ENCODE measurements around the gene LCN12. TPM values are rescaled to one million over a fixed set of nuclear protein-coding genes. Genes with fewer than 3 reads are reported as not detected.

The LCN12 gene
- total RNA-seq, 1 experiment from 2014 or later: not detected

DNA sequence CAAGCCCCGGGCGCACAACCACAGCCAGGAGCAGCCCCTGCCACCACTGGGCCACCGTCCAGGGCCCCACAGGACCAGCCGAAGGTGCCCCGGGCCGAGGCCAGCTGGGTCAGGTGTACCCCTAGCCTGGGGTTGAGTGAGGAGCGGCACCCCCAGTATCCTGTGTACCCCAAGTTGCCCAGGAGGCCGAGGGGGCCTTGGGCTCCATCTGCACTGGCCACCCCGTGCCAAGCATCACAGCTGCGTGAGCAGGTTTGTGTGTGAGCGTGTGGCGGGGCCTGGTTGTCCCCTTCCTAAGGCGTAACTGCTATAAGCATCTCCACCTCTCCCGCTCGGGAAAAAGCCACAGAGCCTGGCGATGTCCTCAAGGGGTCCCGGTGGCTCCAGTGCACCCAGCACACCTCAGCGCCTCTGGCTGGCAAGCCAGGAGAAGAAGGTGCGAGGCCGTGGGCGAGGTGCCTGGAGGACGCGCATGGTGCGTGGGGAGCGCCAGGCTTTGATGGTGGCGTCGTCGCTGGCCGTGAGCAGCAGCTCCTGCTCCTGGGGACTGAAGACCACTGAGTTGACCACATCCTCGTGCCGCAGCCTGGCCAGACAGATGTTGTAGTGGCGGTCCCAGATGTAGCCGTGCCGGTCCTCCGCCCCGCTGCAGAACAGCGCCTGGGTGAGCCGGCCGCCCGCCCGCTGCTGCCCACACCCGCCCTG is 11.4 kb upstream of the LCN12 start:
- H3K36me3 ChIP-seq: peaks cover 42% of the 10 kb centered on the region
- no peak for DNase-seq
- no peaks in the 10 kb centered on the region for H3K9me3 ChIP-seq
- no peak overlapping the region for H3K4me3 ChIP-seq
- no peaks in the 10 kb centered on the region for H3K27me3 ChIP-seq

DNA sequence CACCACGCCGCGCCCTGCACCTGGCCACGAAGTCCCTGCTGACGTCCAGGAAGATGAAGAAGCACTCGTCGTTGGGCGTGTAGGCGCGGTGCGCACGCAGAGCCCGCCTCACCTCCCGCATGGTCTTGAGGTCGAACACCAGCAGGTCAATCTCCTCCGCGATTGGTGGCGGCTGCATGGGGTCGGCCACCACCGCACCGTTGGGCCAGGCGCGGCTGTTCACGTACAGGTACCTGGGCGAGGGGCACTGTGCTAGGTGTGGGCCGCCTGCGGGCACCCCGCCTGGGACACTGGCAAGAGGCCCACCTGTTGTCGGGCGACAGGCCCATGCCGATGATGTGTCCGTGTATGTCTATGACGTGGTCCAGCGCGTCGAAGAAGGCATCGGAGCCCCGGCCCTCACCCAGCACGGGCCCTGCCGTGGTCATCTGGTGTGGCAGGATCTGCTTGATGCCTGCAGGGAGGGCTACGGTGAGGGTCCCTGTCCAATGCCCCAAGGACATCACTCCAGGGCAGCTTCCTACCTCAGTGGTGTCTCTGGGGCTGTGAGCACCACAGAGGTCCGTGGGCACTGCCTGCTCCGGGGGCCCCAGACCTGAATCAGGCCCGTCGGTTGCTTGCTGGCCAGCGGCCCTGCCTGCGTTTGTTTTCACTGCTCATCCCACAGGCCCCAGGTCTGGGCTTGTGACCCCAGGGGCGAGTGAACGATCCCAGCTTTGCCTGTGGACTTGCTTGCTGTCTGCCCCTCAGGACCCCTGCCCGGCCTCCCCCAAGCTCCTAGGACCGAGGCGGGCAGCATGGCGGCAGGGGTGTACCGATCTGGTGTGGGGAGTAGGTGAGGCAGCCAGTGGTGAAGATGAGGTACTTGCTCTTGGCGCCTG is 10.6 kb upstream of the LCN12 start:
- no peaks in the 10 kb centered on the region for H3K27me3 ChIP-seq
- DNase-seq: no peak

DNA sequence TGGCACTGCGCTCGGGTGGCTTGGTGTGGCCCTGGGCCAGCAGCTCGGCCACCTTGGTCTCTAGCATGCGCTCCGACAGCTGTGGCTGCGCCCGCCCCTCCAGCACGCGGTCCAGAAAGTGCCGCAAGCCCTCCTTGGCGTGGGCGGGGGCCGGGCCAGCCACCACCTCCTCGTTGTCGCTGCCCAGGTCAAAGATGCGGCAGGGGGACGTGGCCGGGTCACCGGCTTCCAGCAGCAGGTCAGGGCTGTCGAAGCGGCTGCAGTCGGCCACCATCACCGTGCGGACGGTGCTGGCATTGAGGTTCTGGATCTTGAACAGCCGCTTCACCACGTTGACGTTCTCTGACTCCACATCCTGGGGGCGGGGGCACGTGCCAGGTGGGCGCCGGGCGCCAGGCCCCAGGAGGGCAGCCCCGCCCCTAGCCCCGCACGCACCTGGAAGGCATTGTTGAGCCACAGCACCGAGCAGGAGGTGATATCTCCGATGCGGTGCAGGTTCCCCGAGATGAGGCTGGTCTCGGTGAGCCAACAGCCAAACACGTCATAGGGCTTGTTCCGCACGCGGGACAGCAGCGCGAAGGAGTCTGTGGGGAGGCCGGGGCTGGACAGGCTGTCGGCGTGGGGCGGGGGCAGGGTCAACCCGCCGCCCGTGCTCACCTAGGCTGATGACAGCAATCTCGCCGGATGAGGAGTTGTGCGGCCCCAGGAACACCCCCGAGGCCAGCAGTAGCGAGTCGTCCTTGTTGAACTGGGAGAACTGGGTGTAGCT is 9.8 kb upstream of the LCN12 start:
- no peak overlapping the region for H3K4me3 ChIP-seq
- peaks cover 42% of the 10 kb centered on the region for H3K36me3 ChIP-seq
- H3K27me3 ChIP-seq: no peaks in the 10 kb centered on the region
- no peak for DNase-seq
- no peaks in the 10 kb centered on the region for H3K9me3 ChIP-seq

More for the DNA sequence above, 10.6 kb upstream of the LCN12 start:
- no peaks in the 10 kb centered on the region for H3K9me3 ChIP-seq
- H3K36me3 ChIP-seq: peaks cover 42% of the 10 kb centered on the region
- H3K4me3 ChIP-seq: no peak overlapping the region

DNA sequence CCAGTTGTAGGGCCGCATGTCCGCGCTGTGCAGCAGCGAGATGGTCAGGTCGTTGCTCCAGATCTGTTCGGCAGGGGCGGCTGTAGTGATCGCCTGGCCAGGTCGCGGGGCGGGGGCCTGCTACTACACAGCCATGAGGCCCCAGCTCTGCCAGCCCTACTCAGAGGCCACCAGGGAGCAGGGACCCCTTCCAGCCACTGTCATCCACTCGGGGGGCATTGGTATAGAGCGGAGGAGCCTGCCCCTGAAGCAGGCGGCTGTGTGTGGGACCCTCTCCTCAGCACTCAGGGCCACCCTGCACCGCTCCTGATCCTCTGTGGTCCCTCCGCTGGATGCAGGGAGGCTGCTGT is 9.2 kb upstream of the LCN12 start:
- Histone ChIP-seq H3K27me3 (no peaks in the 10 kb centered on the region), H3K36me3 (peaks cover 38% of the 10 kb centered on the region), H3K9me3 (no peaks in the 10 kb centered on the region), H3K4me3 (peak overlapping the region; percentile 83)
- no peak for DNase-seq

DNA sequence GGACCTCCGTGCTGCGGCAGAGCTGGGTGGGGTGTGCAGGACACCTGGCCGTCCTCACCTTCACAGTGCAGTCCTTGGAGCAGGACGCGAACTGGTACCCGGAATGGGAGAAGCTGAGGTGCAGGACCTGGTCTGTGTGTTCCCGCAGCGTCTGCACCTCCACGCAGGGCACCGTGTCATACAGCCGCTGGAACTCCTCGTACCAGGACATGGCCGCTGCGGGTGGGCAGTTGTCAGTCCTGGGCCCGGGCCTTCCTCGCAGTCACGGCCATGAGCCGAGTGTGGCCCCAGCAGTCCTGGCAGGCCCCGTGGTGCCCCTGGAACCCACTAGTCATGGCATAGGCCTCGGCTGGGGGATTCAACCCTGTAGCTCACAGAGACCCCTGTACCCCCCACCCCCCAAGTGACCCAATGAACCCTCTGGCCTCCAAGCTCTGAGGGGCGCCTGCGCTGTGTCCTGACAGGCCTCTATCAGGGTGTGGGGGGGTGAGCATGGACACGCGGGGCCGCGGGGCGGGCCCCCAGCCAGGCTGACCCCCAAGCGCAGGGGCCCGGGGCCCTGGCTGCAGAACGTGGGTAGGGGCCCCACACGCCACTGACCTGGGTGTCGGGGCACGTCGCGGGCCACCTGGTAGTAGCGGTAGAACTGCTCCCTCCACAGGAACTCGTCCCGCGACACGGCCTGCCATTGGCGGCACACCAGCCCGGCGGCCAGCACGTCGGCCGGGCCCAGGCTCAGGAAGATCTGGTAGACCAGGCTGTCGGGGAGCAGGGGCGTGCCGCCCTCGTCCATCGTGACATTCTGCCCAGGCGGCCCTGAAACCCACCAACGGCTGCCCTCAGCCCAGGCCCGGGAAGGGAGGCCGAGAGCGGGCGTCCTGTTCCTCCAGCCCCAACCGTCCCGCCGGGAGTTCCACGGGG is 8.5 kb upstream of the LCN12 start:
- H3K36me3 ChIP-seq: peaks cover 38% of the 10 kb centered on the region
- H3K27me3 ChIP-seq: no peaks in the 10 kb centered on the region
- DNase-seq: peak; percentile 45
- peak overlapping the region; percentile 83 for H3K4me3 ChIP-seq
- H3K9me3 ChIP-seq: no peaks in the 10 kb centered on the region

DNA sequence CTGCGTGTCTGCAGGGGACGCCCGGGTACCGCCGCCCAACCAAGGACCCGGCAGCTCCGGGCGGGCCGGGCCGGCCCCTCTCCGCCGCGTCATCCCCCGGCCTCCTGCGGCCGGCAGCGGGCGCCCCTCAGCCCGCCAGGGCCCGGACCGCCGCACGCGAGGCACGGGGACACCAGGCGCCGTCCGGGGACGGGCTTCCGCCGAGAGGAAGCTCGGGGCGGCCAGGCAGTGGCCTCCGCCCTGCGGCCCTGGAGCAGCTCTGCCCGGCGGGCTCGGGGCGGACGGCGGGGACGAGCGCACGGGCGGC is 7.9 kb upstream of the LCN12 start:
- no peak for DNase-seq
- Histone ChIP-seq H3K4me3 (peak overlapping the region; percentile 83), H3K27me3 (no peaks in the 10 kb centered on the region), H3K36me3 (peaks cover 38% of the 10 kb centered on the region), H3K9me3 (no peaks in the 10 kb centered on the region)

DNA sequence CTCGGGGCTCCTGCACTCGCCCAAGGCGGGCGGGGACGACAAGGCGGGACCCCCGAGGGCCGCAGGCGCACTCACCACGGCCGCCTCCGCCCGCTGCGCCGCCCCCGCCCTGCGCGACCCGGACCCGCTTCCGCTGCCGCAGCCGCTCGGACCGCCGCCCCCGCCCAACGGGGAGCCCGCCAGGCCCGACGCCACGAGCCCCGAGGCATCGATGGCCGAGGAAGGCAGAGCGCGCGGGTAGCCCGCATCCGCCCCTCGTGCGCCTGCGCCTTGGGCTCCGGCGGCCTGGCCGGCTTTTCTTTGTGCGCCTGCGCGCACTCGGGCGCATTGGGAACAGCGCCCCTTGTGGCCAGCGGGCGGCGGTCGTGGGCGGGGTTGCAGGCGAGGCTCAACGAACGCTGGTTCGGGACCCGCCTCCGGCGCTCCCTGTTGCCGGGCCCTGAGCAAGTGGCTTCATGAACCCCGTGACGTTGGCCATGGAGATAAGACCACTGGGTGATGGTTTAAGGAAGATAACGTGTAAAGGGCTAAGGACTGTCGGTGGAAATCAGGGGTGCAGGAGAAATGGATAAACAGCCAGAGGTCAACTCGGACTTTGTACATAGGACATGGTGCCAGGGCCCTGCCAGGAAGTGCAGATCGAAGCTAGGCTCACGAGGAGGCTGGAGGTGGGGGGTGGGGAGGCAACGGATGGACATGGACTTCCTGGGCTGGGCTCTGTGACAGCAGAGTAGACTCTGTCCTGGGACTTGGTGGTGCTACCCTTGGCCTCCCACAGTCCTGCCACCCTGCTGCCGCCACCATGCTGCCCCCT is 7.3 kb upstream of the LCN12 start, which contains the start of the genes C8G and FBXW5:
C8G (plus strand) TSS at position 725 of the 814 bp plus-strand sequence; CDS start at position 803, 78 bp downstream.
FBXW5 (minus strand) TSS at position 220 of the 814 bp plus-strand sequence. CDS start 655 bp downstream, outside the sequence.
- no peaks in the 10 kb centered on the region for H3K9me3 ChIP-seq
- H3K4me3 ChIP-seq: peak within 1 kb of the TSS; percentile 83
- peak; percentile 95 for DNase-seq
- no peaks in the 10 kb centered on the region for H3K27me3 ChIP-seq
- peaks cover 38% of the 10 kb centered on the region for H3K36me3 ChIP-seq

DNA sequence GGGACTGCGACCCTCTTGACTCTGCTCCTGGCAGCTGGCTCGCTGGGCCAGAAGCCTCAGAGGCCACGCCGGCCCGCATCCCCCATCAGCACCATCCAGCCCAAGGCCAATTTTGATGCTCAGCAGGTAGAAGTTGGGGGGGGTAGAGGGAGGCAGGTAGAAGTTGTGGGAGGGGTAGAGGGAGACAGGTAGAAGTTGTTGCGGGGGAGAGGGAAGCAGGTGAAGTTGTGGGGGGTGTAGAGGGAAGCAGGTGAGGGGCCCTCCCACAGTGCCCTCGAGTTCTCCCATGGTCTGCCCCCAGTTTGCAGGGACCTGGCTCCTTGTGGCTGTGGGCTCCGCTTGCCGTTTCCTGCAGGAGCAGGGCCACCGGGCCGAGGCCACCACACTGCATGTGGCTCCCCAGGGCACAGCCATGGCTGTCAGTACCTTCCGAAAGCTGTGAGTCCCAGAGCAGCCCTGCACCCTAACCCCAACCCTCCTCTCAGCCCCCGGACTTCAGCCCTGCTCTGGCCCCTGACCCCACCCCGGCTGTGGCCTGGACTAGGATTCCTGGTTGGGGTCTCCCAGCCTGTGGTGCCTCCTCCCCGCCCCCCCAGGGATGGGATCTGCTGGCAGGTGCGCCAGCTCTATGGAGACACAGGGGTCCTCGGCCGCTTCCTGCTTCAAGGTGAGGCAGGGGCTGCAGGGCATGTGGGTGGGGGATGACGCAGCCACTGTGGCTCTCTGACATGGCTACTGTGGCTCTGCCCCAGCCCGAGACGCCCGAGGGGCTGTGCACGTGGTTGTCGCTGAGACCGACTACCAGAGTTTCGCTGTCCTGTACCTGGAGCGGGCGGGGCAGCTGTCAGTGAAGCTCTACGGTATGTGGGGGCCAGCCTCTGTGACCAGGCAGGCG is 6.5 kb upstream of the LCN12 start:
- no peak overlapping the region for H3K4me3 ChIP-seq
- no peak for DNase-seq
- H3K36me3 ChIP-seq: peaks cover 31% of the 10 kb centered on the region
- no peaks in the 10 kb centered on the region for H3K27me3 ChIP-seq
- no peaks in the 10 kb centered on the region for H3K9me3 ChIP-seq

DNA sequence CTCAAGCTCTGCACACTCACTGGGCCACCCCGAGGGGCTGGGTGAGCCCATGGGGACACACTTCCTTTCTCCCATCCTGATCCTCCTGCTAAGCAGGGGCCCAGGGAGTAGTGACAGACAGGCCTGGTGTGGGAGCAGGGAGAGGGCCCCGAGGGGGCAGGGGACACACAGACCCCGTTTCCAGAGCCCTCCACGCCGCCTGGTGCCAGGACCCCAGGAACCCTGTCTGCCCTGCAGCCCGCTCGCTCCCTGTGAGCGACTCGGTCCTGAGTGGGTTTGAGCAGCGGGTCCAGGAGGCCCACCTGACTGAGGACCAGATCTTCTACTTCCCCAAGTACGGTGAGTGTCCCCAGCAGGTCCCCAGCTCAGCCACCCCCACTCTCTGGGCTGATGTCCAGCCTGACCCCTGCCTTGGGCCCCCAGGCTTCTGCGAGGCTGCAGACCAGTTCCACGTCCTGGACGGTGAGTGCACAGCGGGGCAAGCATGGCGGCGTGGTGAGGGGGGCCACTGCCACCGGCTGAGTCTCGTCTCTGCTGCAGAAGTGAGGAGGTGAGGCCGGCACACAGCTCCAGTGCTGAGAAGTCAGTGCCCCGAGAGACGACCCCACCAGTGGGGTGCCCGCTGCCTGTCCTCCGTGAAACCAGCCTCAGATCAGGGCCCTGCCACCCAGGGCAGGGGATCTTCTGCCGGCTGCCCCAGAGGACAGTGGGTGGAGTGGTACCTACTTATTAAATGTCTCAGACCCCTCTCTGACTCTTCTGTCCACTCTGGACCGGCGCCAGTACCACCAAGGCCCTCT is 5.6 kb upstream of the LCN12 start:
- DNase-seq: no peak

DNA sequence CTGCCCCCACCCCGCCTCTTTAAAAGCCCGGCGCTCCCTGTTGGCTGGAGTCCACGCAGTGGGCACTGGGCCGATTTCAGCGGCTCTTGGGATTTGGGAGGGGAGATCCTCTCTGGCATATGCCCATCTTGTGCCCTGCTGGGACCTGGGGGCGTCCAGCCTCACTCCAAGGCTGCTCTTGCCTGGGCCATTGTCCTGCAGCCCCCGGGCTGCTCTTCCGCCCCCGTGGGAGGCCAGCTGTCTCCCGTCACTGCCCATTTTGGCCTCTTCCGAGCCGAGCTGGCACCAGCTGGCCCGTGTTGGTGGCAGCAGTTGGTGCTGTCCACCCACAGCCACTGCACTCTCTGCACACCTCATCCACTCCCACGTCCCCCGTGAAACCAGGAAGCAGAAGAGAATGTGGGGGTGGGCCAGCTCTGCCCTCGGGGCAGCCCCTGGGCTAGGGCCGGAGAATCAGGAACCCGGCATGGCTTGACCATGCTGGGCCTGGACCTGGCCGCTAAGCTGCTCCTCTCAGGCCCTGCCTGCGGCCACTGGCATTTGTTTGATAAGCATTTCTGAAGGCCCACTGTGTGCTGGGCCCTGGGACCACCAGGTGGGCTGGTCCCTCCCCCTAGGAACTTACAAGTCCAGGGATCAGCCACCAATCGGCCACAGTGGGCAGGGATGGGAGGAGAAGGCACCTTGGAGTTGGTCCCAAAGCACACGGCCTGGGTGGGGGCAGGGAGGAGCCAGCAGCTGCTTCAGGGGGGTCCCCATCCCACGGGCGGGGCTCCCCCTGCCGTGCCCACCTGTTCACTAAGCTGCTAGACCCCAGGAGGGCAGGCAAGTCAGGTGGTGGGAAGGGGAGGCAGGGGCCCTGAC is 4.8 kb upstream of the LCN12 start:
- Histone ChIP-seq H3K27me3 (no peaks in the 10 kb centered on the region), H3K36me3 (peaks cover 14% of the 10 kb centered on the region), H3K4me3 (no peak overlapping the region), H3K9me3 (no peaks in the 10 kb centered on the region)
- no peak for DNase-seq

More for the DNA sequence above, 5.6 kb upstream of the LCN12 start:
- Histone ChIP-seq H3K4me3 (no peak overlapping the region), H3K9me3 (no peaks in the 10 kb centered on the region), H3K27me3 (no peaks in the 10 kb centered on the region), H3K36me3 (peaks cover 22% of the 10 kb centered on the region)

DNA sequence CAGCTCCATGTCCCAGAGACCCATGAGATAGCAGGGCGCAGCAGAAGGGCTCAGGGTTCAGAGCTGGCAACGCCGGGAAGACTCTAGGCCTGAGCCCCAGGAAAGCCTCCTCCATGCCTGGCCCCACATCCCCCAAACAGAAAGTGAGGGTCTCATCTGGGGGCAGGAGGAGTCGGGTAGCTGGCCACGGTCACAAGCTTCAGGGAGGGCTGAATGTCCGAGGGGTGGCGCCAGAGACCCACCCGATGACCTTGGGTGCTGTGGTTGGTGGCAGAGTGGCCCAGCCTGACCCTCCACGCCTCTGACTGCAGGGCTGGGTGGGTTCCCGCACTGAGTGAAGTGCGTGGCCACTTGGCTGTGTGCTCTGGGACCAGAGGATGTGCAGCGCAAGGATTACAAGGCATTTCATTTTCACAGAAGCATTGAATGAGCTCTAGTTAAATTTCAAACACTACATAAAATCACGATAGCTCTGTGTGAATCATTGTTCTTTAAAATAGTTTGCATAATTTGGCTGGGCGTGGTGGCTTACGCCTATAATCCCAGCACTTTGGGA is 4.0 kb upstream of the LCN12 start:
- H3K36me3 ChIP-seq: peaks cover 6% of the 10 kb centered on the region
- H3K9me3 ChIP-seq: no peaks in the 10 kb centered on the region
- H3K27me3 ChIP-seq: no peaks in the 10 kb centered on the region
- DNase-seq: peak; percentile 41
- no peak overlapping the region for H3K4me3 ChIP-seq

DNA sequence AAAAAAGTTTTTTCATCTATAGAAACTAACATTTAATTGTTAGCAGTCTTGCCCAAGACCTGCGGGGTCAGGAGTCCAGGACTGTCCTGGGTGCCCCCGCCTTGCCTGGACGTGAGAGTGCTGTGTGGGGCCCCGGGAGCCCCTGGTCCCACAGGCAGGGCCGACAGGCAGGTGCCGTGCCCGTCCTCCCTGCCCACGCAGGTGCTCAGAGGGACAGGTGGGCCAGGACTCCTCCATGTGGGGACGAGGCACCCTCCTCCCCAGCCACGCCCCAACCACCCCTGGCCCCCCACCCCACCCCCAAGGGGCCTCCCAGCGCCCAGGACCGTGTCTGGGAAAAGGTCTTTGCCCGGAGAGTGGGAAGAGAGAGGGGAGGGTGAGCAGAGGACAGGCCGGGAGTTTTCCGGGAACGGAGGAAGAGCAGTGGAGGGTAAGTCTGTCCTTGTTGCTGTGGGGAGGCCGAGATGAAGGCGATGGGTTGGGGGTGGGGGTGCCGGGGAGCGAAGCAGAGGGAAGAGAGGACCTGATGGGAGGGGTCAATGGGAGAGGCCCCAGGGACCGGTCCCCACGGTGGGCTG is 2.7 kb upstream of the LCN12 start:
- Histone ChIP-seq H3K27me3 (no peaks in the 10 kb centered on the region), H3K36me3 (no peaks in the 10 kb centered on the region)
- no peak for DNase-seq

More for the DNA sequence above, 2.7 kb upstream of the LCN12 start:
- Histone ChIP-seq H3K4me3 (peak overlapping the region; percentile 65), H3K9me3 (no peaks in the 10 kb centered on the region)
